ENCODE results near the gene DIRAS1. TPM values are rescaled to one million over a fixed set of nuclear protein-coding genes. Genes with fewer than 3 reads are reported as not detected.

The DIRAS1 gene
- total RNA-seq, 1 experiment from 2014 or later: 25.0 TPM

DNA sequence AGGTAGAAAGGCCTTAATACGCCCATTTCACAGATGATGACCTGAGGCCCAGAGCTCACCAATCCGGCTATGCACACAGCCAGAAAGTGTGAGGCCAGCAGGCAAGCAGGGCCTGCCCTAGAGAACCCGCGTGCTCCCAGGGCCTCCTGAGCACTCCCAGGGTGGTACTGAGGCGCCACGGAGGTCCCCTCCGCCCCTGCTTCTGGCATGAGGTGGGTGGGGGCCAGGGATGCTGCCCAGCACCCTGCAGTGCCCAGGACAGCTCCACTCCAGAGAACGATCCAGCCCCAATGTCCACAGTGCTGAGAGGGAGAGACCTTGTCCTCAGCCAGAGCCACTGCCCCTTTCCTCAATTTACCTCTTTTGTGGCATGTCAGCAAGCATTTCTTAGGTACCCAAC, 48.0 kb upstream of the DIRAS1 start (continued):
- TF ChIP-seq, protein P1, sequence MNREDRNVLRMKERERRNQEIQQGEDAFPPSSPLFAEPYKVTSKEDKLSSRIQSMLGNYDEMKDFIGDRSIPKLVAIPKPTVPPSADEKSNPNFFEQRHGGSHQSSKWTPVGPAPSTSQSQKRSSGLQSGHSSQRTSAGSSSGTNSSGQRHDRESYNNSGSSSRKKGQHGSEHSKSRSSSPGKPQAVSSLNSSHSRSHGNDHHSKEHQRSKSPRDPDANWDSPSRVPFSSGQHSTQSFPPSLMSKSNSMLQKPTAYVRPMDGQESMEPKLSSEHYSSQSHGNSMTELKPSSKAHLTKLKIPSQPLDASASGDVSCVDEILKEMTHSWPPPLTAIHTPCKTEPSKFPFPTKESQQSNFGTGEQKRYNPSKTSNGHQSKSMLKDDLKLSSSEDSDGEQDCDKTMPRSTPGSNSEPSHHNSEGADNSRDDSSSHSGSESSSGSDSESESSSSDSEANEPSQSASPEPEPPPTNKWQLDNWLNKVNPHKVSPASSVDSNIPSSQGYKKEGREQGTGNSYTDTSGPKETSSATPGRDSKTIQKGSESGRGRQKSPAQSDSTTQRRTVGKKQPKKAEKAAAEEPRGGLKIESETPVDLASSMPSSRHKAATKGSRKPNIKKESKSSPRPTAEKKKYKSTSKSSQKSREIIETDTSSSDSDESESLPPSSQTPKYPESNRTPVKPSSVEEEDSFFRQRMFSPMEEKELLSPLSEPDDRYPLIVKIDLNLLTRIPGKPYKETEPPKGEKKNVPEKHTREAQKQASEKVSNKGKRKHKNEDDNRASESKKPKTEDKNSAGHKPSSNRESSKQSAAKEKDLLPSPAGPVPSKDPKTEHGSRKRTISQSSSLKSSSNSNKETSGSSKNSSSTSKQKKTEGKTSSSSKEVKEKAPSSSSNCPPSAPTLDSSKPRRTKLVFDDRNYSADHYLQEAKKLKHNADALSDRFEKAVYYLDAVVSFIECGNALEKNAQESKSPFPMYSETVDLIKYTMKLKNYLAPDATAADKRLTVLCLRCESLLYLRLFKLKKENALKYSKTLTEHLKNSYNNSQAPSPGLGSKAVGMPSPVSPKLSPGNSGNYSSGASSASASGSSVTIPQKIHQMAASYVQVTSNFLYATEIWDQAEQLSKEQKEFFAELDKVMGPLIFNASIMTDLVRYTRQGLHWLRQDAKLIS (CRISPR knock-in tag; IDR thresholded peaks at IDR 0.05; ENCODE audit: borderline replicate concordance): no peak
- no peak for TF ChIP-seq ZNF138 (CRISPR knock-in tag; conservative IDR thresholded peaks at IDR 0.05)
- no peak for TF ChIP-seq NR3C1 (CRISPR knock-in tag; conservative IDR thresholded peaks at IDR 0.05; ENCODE audit: low read depth)
- TF ChIP-seq, protein P2, sequence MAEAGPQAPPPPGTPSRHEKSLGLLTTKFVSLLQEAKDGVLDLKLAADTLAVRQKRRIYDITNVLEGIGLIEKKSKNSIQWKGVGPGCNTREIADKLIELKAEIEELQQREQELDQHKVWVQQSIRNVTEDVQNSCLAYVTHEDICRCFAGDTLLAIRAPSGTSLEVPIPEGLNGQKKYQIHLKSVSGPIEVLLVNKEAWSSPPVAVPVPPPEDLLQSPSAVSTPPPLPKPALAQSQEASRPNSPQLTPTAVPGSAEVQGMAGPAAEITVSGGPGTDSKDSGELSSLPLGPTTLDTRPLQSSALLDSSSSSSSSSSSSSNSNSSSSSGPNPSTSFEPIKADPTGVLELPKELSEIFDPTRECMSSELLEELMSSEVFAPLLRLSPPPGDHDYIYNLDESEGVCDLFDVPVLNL (CRISPR knock-in tag; IDR thresholded peaks at IDR 0.05; ENCODE audit: borderline replicate concordance, low read depth): no peak
- TF ChIP-seq USF2 (CRISPR knock-in tag; IDR thresholded peaks at IDR 0.05): no peak
- TF ChIP-seq AR (CRISPR knock-in tag; IDR thresholded peaks at IDR 0.05): no peak

GRCh38 chr19:2768365-2769132, 47.4 kb upstream of the DIRAS1 start:
- no peak for DNase-seq (ENCODE audit: low spot score)
- CTCF ChIA-PET: interaction anchor here (0.5 to 1.0 kb wide), 3 partner anchors 41 to 323 kb away, joined by 3 to 4 read pairs (median 3); no protein-coding TSS in a partner anchor
- peaks cover 11% of the 10 kb centered on the region; the same call in 1 of the 2 replicates for H3K36me3 Mint-ChIP-seq
- H3K4me1 Mint-ChIP-seq: no peaks in the 10 kb centered on the region
- TF ChIP-seq AR (CRISPR knock-in tag; IDR thresholded peaks at IDR 0.05) (no peak), ZNF317 (CRISPR knock-in tag; IDR thresholded peaks at IDR 0.05; ENCODE audit: borderline replicate concordance, low read depth) (no peak), ZNF671 (CRISPR knock-in tag; IDR thresholded peaks at IDR 0.05) (no peak), NR3C1 (CRISPR knock-in tag; conservative IDR thresholded peaks at IDR 0.05; ENCODE audit: low read depth) (no peak), RORB (CRISPR knock-in tag; IDR thresholded peaks at IDR 0.05) (no peak), TEAD4 (CRISPR knock-in tag; IDR thresholded peaks at IDR 0.05) (no peak), FOXK1 (CRISPR knock-in tag; IDR thresholded peaks at IDR 0.05) (no peak)
- TF ChIP-seq, protein P3, sequence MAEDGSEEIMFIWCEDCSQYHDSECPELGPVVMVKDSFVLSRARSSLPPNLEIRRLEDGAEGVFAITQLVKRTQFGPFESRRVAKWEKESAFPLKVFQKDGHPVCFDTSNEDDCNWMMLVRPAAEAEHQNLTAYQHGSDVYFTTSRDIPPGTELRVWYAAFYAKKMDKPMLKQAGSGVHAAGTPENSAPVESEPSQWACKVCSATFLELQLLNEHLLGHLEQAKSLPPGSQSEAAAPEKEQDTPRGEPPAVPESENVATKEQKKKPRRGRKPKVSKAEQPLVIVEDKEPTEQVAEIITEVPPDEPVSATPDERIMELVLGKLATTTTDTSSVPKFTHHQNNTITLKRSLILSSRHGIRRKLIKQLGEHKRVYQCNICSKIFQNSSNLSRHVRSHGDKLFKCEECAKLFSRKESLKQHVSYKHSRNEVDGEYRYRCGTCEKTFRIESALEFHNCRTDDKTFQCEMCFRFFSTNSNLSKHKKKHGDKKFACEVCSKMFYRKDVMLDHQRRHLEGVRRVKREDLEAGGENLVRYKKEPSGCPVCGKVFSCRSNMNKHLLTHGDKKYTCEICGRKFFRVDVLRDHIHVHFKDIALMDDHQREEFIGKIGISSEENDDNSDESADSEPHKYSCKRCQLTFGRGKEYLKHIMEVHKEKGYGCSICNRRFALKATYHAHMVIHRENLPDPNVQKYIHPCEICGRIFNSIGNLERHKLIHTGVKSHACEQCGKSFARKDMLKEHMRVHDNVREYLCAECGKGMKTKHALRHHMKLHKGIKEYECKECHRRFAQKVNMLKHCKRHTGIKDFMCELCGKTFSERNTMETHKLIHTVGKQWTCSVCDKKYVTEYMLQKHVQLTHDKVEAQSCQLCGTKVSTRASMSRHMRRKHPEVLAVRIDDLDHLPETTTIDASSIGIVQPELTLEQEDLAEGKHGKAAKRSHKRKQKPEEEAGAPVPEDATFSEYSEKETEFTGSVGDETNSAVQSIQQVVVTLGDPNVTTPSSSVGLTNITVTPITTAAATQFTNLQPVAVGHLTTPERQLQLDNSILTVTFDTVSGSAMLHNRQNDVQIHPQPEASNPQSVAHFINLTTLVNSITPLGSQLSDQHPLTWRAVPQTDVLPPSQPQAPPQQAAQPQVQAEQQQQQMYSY (CRISPR knock-in tag; IDR thresholded peaks at IDR 0.05): no peak
- TF ChIP-seq, protein P4, sequence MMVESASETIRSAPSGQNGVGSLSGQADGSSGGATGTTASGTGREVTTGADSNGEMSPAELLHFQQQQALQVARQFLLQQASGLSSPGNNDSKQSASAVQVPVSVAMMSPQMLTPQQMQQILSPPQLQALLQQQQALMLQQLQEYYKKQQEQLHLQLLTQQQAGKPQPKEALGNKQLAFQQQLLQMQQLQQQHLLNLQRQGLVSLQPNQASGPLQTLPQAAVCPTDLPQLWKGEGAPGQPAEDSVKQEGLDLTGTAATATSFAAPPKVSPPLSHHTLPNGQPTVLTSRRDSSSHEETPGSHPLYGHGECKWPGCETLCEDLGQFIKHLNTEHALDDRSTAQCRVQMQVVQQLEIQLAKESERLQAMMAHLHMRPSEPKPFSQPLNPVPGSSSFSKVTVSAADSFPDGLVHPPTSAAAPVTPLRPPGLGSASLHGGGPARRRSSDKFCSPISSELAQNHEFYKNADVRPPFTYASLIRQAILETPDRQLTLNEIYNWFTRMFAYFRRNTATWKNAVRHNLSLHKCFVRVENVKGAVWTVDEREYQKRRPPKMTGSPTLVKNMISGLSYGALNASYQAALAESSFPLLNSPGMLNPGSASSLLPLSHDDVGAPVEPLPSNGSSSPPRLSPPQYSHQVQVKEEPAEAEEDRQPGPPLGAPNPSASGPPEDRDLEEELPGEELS (CRISPR knock-in tag; IDR thresholded peaks at IDR 0.05): no peak
- H3K27me3 Mint-ChIP-seq (ENCODE audit: low read depth): no peaks in the 10 kb centered on the region
- ATAC-seq: no peak
- POLR2A ChIA-PET: no interaction called here
- no peaks in the 10 kb centered on the region for H3K9me3 Mint-ChIP-seq
- no peak overlapping the region for H3K4me3 Mint-ChIP-seq
- H3K27ac Mint-ChIP-seq: no peak overlapping the region

Measured in WTC11 (cell line).